GM12891 (cell line): ENCODE measurements around the gene REM2. TPM values are rescaled to one million over a fixed set of nuclear protein-coding genes. Genes with fewer than 3 reads are reported as not detected.

Source experiments
- DNase-seq: peaks from one replicate; pipeline ENCODE4 v3.0.0; 2011; ENCODE audit warnings: low spot score; ENCODE audit not compliant: insufficient read length
- FAIRE-seq: peaks from 2 replicates; lab custom pipeline; 2011; peaks lifted over from hg19 to GRCh38; lab: Jason Lieb, UNC
- PAX5 ChIP-seq: IDR thresholded peaks from 2 replicates; pipeline ENCODE4 v1.6.1; 2011; ENCODE audit warnings: low read length, moderate library complexity, mild to moderate bottlenecking; ENCODE audit not compliant: insufficient read depth, severe bottlenecking
- POLR2A ChIP-seq: IDR thresholded peaks from 2 replicates; pipeline ENCODE4 v1.6.1; 2011; ENCODE audit warnings: low read depth, low read length, control low read depth
- POLR2AphosphoS5 ChIP-seq: IDR thresholded peaks from 2 replicates; pipeline ENCODE4 v1.6.1; 2011; ENCODE audit warnings: low read depth, low read length, control low read depth
- POU2F2 ChIP-seq: IDR thresholded peaks from 2 replicates; pipeline ENCODE4 v1.6.1; 2011; ENCODE audit warnings: low read depth, mild to moderate bottlenecking, control low read depth, low read length, moderate library complexity
- SPI1 ChIP-seq: IDR thresholded peaks from 2 replicates; pipeline ENCODE4 v1.6.1; 2011; ENCODE audit warnings: low read depth, low read length, control low read depth
- TAF1 ChIP-seq: IDR thresholded peaks from 2 replicates; pipeline ENCODE4 v1.6.1; 2011; ENCODE audit warnings: low read depth, low read length, control low read depth
- polyA plus RNA-seq: library from polyadenylated mRNA; unstranded; fragments of >200 nt; gene quantifications from one replicate; pipeline ENCODE4 v1.2.1, GENCODE V29; 2012; ENCODE audit warnings: low read depth, missing spikeins, inconsistent platforms; ENCODE audit not compliant: missing spikeins

Gene REM2
- polyA plus RNA-seq: 0.76 TPM

- 0 out of 2 replicates have a peak, but pooled peaks have one; percentile 20 for TF ChIP-seq POLR2A
- TF ChIP-seq POLR2AphosphoS5: no peak
- FAIRE-seq (no peak), DNase-seq (no peak)
Observed at GRCh38 chr14:22883173-22883976, at the start of gene REM2. REM2 (plus strand) TSS chr14:22883222; CDS start chr14:22883288, 66 bp downstream.

- FAIRE-seq (no peak), DNase-seq (no peak)
- TF ChIP-seq POLR2AphosphoS5 (no peak), TAF1 (no peak), POLR2A (no peak), POU2F2 (no peak), SPI1 (no peak), PAX5 (no peak)
Observed at GRCh38 chr14:22835505-22835904, 47.5 kb upstream of the REM2 start.

- no peak for DNase-seq
- TF ChIP-seq TAF1 (no peak), PAX5 (no peak), POLR2AphosphoS5 (no peak), POU2F2 (no peak), SPI1 (no peak)
- FAIRE-seq: no peak
Observed at GRCh38 chr14:22836301-22837113, 46.5 kb upstream of the REM2 start, which contains the start of gene MMP14. MMP14 (plus strand) TSS chr14:22836585; CDS start chr14:22836818, 233 bp downstream.

- TF ChIP-seq POLR2A: no peak
- TF ChIP-seq SPI1: no peak
- no peak for TF ChIP-seq POLR2AphosphoS5
- TF ChIP-seq PAX5: no peak
- TF ChIP-seq POU2F2: no peak
- no peak for TF ChIP-seq TAF1
- DNase-seq (no peak), FAIRE-seq (no peak)
Observed at GRCh38 chr14:22837114-22837749, 45.8 kb upstream of the REM2 start.

GRCh38 chr14:22837750-22838538 is 45.1 kb upstream of the REM2 start:
- no peak for DNase-seq
- FAIRE-seq: no peak
- TF ChIP-seq TAF1: no peak
- TF ChIP-seq SPI1: no peak
- TF ChIP-seq PAX5: no peak
- no peak for TF ChIP-seq POLR2AphosphoS5
- TF ChIP-seq POLR2A: no peak
- no peak for TF ChIP-seq POU2F2

- TF ChIP-seq SPI1: peak; percentile 6; the same call in 1 of the 2 replicates
- no peak for TF ChIP-seq POU2F2
- DNase-seq: no peak
- no peak for FAIRE-seq
Observed at GRCh38 chr14:22838631-22839041, 44.4 kb upstream of the REM2 start.

- TF ChIP-seq SPI1 (no peak), POU2F2 (no peak), POLR2AphosphoS5 (no peak), PAX5 (no peak), POLR2A (no peak), TAF1 (no peak)
- FAIRE-seq (no peak), DNase-seq (no peak)
Observed at GRCh38 chr14:22839159-22839779, 43.8 kb upstream of the REM2 start.

- DNase-seq: no peak
Observed at GRCh38 chr14:22841311-22841710, 41.7 kb upstream of the REM2 start.

More at GRCh38 chr14:22841311-22841710, 41.7 kb upstream of the REM2 start:
- FAIRE-seq: no peak
- TF ChIP-seq POLR2AphosphoS5: no peak
- TF ChIP-seq POU2F2: no peak
- no peak for TF ChIP-seq PAX5
- no peak for TF ChIP-seq TAF1
- TF ChIP-seq POLR2A: no peak
- no peak for TF ChIP-seq SPI1
